Activated effector memory CD4-positive, alpha-beta T cell treated with Interleukin-2 at 50 U/mL for 16 hours (primary cell): Measurements from ENCODE around the gene RAI14.
A peak's percentile ranks its signal among the peaks of the same experiment; 100 is the strongest.

ENCODE experiments used
- DNase-seq: peaks from one replicate; pipeline ENCODE4 v3.0.0-alpha.2; 2020

RAI14 gene

GRCh38 chr5:34648039-34648839 lies 7.9 kb upstream of the RAI14 start:
- DNase-seq, result no peak

GRCh38 chr5:34648840-34649158 lies 7.3 kb upstream of the RAI14 start:
- no peak for DNase-seq

- no peak for DNase-seq
Measured at GRCh38 chr5:34651791-34652190, 4.3 kb upstream of the RAI14 start.

GRCh38 chr5:34652466-34652865 lies 3.7 kb upstream of the RAI14 start:
- no peak for DNase-seq

GRCh38 chr5:34652914-34653313 lies 3.2 kb upstream of the RAI14 start:
- DNase-seq, result no peak

GRCh38 chr5:34653708-34654107 lies 2.4 kb upstream of the RAI14 start:
- no peak for DNase-seq

- peak; percentile 15 for DNase-seq
Measured at GRCh38 chr5:34655354-34655991, 655 bp upstream of the RAI14 start.

- DNase-seq, result no peak
Measured at GRCh38 chr5:34656700-34657273, 659 bp downstream of the RAI14 start.

GRCh38 chr5:34657274-34657921 lies 1.3 kb downstream of the RAI14 start:
- DNase-seq, result no peak

GRCh38 chr5:34657988-34658387 lies 1.9 kb downstream of the RAI14 start:
- DNase-seq, result no peak

- no peak for DNase-seq
Measured at GRCh38 chr5:34659168-34659567, 3.0 kb downstream of the RAI14 start.

GRCh38 chr5:34660444-34660843 lies 4.3 kb downstream of the RAI14 start:
- no peak for DNase-seq

GRCh38 chr5:34663771-34664496 lies 7.8 kb downstream of the RAI14 start:
- DNase-seq, result no peak

- DNase-seq, result no peak
Measured at GRCh38 chr5:34666392-34667080, 10.4 kb downstream of the RAI14 start.

- DNase-seq, result no peak
Measured at GRCh38 chr5:34667705-34668104, 11.6 kb downstream of the RAI14 start.

- DNase-seq, result no peak
Measured at GRCh38 chr5:34669931-34670516, 13.9 kb downstream of the RAI14 start.

GRCh38 chr5:34672196-34672595 lies 16.1 kb downstream of the RAI14 start:
- no peak for DNase-seq

- DNase-seq, result no peak
Measured at GRCh38 chr5:34673463-34674125, 17.5 kb downstream of the RAI14 start.

GRCh38 chr5:34674187-34674586 lies 18.1 kb downstream of the RAI14 start:
- no peak for DNase-seq

- no peak for DNase-seq
Measured at GRCh38 chr5:34675857-34676256, 19.7 kb downstream of the RAI14 start.

GRCh38 chr5:34676416-34676815 lies 20.3 kb downstream of the RAI14 start:
- no peak for DNase-seq

GRCh38 chr5:34677428-34677827 lies 21.3 kb downstream of the RAI14 start:
- DNase-seq, result no peak
